Anterior cingulate cortex (tissue), 58 donors: ENCODE measurements around the gene EIF2A.

Source experiments
- DNase-seq, 58 donors: peaks; one replicate each; lab custom pipeline; 2025; lab: John Stamatoyannopoulos, UW

The EIF2A gene

DNA sequence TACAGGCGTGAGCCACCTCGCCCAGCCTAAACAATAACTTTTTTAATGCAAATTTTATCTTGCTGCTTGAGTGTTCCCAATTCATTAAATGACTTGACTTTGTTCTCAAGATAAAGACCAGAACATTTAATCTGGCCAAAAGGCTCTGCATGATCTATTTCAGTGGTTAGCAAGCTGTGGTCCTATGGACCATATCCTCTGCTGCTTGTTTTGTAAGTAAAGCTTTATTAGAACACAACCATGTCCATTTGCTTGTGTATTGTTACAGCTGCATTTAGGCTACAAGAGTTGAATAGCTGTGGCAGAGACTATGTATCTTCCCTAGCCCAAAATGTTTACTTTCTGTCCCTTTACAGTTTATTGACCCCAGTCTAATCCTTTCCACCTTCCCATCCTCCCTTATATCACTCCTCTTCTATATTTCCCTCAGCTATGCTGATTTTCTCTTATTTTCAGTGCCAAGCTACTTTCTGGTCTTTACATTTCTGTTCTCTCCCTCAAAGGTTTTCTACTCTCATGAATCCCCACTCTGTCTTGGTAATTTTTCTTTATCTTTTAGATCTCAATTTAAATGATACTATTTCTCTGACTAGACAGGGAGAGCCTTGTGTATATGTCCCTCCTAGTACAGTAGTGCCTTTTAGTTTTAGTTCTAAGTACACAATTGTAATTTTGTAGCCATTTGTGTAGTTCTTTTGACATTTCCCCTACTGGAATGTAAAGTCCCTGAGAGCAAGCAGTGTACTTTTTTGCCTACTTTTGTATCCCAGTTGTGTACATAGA lies 79.8 kb downstream of the EIF2A start:
- DNase-seq: no peak

GRCh38 chr3:150627557-150627956 lies 81.0 kb downstream of the EIF2A start:
- DNase-seq: no peak

- no peak for DNase-seq
Observed at GRCh38 chr3:150631515-150632221, 85.1 kb downstream of the EIF2A start.

- DNase-seq: peak in 4 of 58 donors; percentile 1 to 4 (median 2)
Observed at GRCh38 chr3:150635076-150635475, 88.5 kb downstream of the EIF2A start.

DNA sequence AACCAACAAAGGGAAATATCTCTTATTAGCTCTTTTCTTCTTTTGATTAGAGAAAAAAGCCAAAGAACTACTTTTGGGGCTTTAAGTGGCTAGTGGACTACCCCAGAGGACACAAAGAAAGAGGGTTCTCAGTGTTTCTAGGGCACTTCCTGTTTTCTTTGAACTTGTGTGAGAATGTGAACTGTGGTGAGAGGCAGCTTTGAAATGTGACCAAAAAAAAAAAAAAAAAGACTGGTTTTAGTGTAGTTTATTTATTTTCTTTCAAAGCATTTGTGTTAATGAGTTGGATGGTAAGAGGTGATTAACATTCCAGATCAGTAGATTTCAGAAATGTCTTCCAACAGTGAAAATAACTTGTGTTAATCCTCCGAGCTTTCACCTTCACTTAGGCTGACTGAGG lies 88.9 kb downstream of the EIF2A start:
- DNase-seq: peak in 1 of 58 donors; percentile 14
